ENCODE measurements around the gene NPTX1.

Gene NPTX1

GRCh38 chr17:80426671-80427326 lies 49.6 kb downstream of the NPTX1 start:
- ATAC-seq (peak; percentile 93), DNase-seq (peak; percentile 90)

GRCh38 chr17:80425835-80426426 lies 50.5 kb downstream of the NPTX1 start:
- DNase-seq (no peak), ATAC-seq (no peak)

- DNase-seq, result no peak
- no peak for ATAC-seq
Observed at GRCh38 chr17:80424878-80425765, 51.3 kb downstream of the NPTX1 start.

- no peak for ATAC-seq
- DNase-seq, result no peak
Observed at GRCh38 chr17:80424261-80424660, 52.1 kb downstream of the NPTX1 start.

DNA sequence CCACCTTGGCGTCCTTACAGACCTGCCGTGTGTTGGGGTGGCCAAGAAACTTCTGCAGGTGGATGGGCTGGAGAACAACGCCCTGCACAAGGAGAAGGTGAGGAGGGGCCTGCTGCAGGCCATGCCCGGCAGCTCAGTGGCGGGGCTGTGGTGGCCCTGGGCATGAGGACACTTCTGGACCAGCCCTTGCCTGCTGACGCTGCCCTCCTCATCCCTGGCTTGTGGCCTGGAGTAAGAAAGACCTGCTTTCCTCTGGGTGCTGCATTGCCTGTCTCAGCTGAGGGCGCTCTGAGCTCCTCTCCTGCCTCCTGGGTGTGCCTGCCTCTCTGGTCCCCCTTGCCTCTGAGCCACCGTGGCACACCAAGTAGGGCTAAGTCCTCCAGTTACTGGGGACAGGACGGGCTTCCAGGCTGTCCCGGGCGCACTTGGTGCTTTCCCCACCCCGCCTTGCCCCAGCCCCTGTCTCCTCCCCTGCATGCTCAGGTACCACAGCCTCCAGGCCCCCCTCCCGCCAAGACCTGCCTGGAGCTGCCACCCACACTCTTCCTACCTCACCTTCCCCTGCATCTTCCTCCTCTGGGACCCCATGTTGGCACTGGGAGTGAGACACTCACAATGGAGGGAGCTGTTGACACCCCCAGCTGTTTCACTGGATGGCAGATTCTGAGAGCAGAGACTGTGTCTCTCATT lies 52.7 kb downstream of the NPTX1 start:
- no peak for ATAC-seq

DNA sequence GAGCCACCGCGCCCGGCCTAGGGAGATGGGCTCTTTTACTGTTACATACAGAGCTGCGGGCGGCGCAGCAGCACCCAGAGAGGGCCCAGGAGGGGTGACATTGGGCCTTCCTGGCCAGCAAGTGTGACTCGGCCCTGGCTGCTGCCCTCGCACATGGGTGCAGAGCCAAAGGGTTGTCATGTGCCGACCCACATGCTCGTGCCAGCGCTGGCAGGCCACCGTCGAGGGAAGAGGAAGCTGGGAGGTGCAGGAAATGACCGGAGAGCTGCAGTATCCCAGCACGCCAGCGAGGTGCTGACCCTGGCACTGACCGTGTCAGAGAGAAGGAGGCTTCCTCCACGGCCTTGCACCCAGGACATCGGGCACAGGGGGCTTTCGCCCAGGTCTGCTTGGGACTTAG lies 53.4 kb downstream of the NPTX1 start:
- ATAC-seq (no peak), DNase-seq (no peak)

More for the DNA sequence above, 52.7 kb downstream of the NPTX1 start:
- no peak for DNase-seq

GRCh38 chr17:80422276-80422675 lies 54.1 kb downstream of the NPTX1 start:
- ATAC-seq (no peak), DNase-seq (no peak)

GRCh38 chr17:80421381-80422090 lies 54.9 kb downstream of the NPTX1 start:
- no peak for ATAC-seq

DNA sequence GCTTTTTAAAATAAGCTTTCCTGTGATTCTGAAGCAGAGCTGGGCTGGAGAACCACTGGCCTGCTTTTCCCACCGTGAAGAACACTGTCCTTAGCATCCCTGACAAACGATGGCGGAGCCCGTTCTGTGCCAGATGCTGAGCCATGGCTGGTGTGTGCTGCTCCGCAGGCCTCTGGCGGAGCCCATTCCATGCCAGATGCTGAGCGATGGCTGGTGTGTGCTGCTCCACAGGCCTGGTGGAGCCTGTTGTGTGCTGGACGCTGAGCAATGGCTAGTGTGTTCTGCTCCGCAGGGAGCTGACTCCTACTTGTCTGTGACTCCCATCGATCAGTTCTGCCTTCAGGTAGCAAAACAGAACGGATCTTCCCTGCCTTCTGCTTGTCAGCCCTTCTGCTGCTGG lies 57.2 kb downstream of the NPTX1 start:
- DNase-seq (no peak), ATAC-seq (no peak)

More at GRCh38 chr17:80421381-80422090, 54.9 kb downstream of the NPTX1 start:
- no peak for DNase-seq

DNA sequence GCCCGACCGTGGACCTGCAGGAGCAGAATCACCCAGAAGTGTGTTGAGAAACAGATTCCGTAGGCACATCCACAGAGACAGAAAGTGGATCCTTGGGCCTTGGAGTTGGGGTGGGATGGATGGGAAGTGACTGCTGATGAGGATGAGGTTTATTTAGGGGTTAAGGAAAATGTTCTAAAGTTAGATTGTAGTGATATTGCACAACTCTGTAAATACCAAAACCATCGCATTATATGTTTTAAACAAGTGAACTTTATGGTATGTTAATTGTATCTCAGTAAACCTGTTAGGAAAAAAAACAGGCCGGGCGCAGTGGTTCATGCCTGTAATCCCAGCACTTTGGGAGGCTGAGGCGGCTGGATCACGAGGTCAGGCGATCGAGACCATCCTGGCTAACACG lies 57.8 kb downstream of the NPTX1 start:
- DNase-seq (no peak), ATAC-seq (no peak)
